Measurements from ENCODE around the gene C4A.
"Not testable (repeated sequence)": the region's sequence is repeated elsewhere in the genome, so short reads cannot be mapped to it uniquely, and the experiment has no call there.

C4A gene

GRCh38 chr6:32009537-32009936, 27.7 kb downstream of the C4A start:
- not testable (repeated sequence) for H3K4me3 Mint-ChIP-seq; H3K4me1 Mint-ChIP-seq (ENCODE audit: low read depth); H3K9me3 Mint-ChIP-seq; H3K27ac Mint-ChIP-seq; H3K36me3 Mint-ChIP-seq (ENCODE audit: low read depth); DNase-seq (ENCODE audit: low spot score); H3K27me3 Mint-ChIP-seq (ENCODE audit: low read depth)

DNA sequence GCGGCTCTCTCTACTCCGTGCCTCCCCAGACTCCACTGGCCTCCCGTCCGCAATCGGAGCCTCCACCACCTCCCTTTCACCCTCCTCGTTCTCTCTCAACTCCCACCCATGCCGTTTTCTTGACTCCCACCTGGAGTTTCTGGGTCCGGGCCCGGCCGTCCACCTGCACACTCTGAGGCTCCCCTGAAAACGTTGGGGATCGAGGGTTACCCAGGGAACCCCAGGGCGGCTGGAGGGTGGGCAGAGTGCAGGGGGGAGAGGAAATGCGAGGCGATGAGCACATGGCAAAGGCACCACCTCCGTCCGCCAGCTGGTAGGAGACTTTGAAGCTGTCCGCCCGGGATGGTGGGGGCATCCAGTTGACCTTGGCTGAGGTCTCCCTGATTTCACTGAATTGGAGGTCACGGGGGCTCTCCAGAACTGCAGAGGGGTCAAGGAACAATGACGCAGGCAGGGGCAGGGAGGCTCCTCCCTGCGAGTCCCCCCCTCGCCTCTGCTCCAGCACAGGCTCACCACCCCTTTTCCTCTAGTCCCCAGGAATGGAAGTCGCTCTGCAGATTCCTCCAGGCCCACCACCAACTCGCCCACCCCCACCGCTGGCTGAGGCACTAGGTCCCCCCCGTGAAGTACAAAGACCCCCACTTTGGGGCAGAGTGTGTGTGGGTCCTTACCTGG, 29.1 kb downstream of the C4A start:
- DNase-seq (ENCODE audit: low spot score); H3K9me3 Mint-ChIP-seq; H3K4me3 Mint-ChIP-seq; H3K27ac Mint-ChIP-seq; H3K4me1 Mint-ChIP-seq (ENCODE audit: low read depth); H3K36me3 Mint-ChIP-seq (ENCODE audit: low read depth); H3K27me3 Mint-ChIP-seq (ENCODE audit: low read depth): not testable (repeated sequence)

- H3K27ac Mint-ChIP-seq; H3K36me3 Mint-ChIP-seq (ENCODE audit: low read depth); H3K4me3 Mint-ChIP-seq; H3K4me1 Mint-ChIP-seq (ENCODE audit: low read depth); DNase-seq (ENCODE audit: low spot score); H3K27me3 Mint-ChIP-seq (ENCODE audit: low read depth); H3K9me3 Mint-ChIP-seq: not testable (repeated sequence)
Observed at GRCh38 chr6:32012941-32013617, 31.2 kb downstream of the C4A start.

DNA sequence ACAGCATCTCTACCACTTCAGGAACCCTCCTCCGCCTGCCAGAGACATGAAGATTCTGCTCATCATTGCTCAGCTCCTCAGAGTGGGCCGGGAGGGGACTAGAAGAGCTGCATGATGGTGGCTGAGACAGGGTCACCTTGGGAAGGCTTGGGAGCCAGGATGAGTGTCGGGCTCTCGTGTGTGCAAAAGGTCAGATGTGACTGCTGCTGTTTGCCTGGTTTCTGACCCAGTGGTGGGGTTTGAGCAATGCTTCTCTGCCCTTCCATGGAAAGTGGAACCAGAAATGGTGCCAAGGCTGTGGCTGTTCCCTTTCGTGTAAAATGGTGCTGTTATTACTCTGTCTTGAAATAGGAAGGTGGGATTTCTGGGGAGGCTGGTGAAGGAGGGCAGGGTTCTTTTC, 31.9 kb downstream of the C4A start:
- not testable (repeated sequence) for H3K4me1 Mint-ChIP-seq (ENCODE audit: low read depth); H3K27me3 Mint-ChIP-seq (ENCODE audit: low read depth)

DNA sequence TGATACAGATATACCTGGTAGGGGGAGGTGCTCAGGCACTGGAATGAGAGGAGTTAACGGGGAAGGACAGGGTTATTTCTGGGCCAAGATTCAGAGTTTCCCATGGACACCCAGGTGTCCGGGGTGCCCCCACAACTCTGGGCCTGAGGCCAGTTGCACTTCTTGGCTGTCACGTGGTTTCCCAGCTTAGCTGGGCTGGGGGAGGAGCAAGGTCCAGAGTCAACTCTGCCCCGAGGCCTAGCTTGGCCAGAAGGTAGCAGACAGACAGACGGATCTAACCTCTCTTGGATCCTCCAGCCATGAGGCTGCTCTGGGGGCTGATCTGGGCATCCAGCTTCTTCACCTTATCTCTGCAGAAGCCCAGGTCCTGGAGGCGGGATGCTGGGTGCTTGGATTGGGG, 32.7 kb downstream of the C4A start, which contains the start of gene C4B:
Gene C4B (plus strand): TSS at position 249 of the 400 bp plus-strand sequence. CDS start 51 bp downstream, at position 300.
- H3K9me3 Mint-ChIP-seq; H3K4me3 Mint-ChIP-seq; H3K36me3 Mint-ChIP-seq (ENCODE audit: low read depth); DNase-seq (ENCODE audit: low spot score); H3K4me1 Mint-ChIP-seq (ENCODE audit: low read depth); H3K27ac Mint-ChIP-seq; H3K27me3 Mint-ChIP-seq (ENCODE audit: low read depth): not testable (repeated sequence)

More for the DNA sequence above, 31.9 kb downstream of the C4A start:
- H3K9me3 Mint-ChIP-seq; H3K4me3 Mint-ChIP-seq; H3K27ac Mint-ChIP-seq; H3K36me3 Mint-ChIP-seq (ENCODE audit: low read depth); DNase-seq (ENCODE audit: low spot score): not testable (repeated sequence)

DNA sequence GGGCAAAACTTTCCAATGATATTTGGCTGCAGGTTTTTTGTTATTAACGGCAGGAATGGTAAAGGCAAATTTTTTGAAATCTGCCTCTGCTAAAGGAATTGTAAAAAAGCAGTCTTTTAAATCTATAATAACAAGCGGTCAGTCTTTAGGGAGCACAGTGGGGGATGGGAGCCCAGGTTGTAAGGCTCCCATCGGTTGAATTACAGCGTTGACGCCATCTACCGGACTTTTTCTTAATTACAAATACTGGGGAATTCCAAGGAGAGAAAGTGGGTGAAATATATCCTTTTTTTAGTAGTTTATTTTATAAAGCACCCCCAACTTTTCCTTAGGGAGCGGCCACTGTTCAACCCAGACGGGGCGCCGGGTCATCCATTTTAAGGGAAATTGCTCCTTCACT, 40.2 kb downstream of the C4A start:
- H3K9me3 Mint-ChIP-seq; H3K36me3 Mint-ChIP-seq (ENCODE audit: low read depth); H3K4me3 Mint-ChIP-seq; H3K27ac Mint-ChIP-seq; H3K27me3 Mint-ChIP-seq (ENCODE audit: low read depth); H3K4me1 Mint-ChIP-seq (ENCODE audit: low read depth); DNase-seq (ENCODE audit: low spot score): not testable (repeated sequence)

- not testable (repeated sequence) for H3K27me3 Mint-ChIP-seq (ENCODE audit: low read depth); DNase-seq (ENCODE audit: low spot score); H3K9me3 Mint-ChIP-seq; H3K4me1 Mint-ChIP-seq (ENCODE audit: low read depth); H3K4me3 Mint-ChIP-seq; H3K36me3 Mint-ChIP-seq (ENCODE audit: low read depth); H3K27ac Mint-ChIP-seq
Observed at GRCh38 chr6:32028631-32029030, 46.8 kb downstream of the C4A start.

GRCh38 chr6:32029553-32029952, 47.7 kb downstream of the C4A start:
- not testable (repeated sequence) for H3K27me3 Mint-ChIP-seq (ENCODE audit: low read depth); H3K9me3 Mint-ChIP-seq; DNase-seq (ENCODE audit: low spot score); H3K4me3 Mint-ChIP-seq; H3K4me1 Mint-ChIP-seq (ENCODE audit: low read depth); H3K27ac Mint-ChIP-seq; H3K36me3 Mint-ChIP-seq (ENCODE audit: low read depth)

DNA sequence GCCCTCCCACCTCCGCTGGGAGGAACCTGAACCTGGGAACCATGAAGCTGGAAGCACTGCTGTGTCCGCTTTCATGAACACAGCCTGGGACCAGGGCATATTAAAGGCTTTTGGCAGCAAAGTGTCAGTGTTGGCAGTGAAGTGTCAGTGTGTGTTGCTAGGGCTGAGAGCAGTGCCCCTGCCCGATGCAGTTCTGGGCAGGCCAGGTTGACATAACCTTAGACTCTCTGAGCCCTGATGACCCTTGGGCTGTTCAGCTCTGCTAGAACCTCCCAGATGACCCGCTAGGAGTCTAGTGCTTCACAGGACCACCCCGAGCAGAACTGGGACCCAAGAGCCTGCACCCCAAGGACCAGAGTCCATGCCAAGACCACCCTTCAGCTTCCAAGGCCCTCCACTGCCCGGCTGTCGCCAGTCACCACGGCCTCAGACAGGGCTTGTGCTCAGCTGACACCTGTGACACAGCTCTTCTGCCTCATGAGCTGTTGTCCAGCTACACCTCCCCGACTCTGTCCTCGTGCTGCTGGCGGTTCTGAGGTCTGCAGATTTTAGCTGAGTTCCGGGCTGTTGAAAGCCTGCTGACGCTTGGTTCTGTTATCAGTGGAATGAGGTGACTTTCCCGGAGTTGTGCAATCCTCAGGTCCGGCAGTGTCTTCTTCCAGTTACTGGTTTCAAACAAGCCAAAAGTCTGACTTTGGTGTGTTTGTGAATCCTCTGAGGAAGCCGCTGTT, 53.6 kb downstream of the C4A start:
- DNase-seq (ENCODE audit: low spot score); H3K4me1 Mint-ChIP-seq (ENCODE audit: low read depth); H3K27ac Mint-ChIP-seq; H3K36me3 Mint-ChIP-seq (ENCODE audit: low read depth); H3K27me3 Mint-ChIP-seq (ENCODE audit: low read depth); H3K4me3 Mint-ChIP-seq; H3K9me3 Mint-ChIP-seq: not testable (repeated sequence)

DNA sequence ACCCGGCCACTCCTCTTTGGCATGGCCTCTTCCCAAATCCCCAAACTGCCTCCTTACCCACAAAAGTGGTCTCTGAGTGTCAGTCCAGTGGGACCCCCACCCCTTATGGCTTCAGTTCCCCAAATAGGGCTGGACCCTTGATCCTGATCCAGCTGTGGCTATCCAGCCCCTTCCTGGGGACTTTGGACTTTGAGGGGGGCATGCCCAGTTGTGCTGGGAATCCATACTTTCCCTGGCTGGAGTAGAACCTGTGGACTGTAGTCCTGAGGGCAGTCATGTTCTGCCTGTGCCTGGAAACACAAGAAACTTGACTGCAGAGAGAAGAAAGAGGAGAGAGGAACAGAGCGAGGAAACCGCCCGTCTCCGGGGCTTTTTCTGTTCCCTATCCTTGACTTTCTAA, 55.3 kb downstream of the C4A start:
- H3K4me3 Mint-ChIP-seq; H3K9me3 Mint-ChIP-seq; H3K4me1 Mint-ChIP-seq (ENCODE audit: low read depth); H3K36me3 Mint-ChIP-seq (ENCODE audit: low read depth); H3K27ac Mint-ChIP-seq; H3K27me3 Mint-ChIP-seq (ENCODE audit: low read depth); DNase-seq (ENCODE audit: low spot score): not testable (repeated sequence)

DNA sequence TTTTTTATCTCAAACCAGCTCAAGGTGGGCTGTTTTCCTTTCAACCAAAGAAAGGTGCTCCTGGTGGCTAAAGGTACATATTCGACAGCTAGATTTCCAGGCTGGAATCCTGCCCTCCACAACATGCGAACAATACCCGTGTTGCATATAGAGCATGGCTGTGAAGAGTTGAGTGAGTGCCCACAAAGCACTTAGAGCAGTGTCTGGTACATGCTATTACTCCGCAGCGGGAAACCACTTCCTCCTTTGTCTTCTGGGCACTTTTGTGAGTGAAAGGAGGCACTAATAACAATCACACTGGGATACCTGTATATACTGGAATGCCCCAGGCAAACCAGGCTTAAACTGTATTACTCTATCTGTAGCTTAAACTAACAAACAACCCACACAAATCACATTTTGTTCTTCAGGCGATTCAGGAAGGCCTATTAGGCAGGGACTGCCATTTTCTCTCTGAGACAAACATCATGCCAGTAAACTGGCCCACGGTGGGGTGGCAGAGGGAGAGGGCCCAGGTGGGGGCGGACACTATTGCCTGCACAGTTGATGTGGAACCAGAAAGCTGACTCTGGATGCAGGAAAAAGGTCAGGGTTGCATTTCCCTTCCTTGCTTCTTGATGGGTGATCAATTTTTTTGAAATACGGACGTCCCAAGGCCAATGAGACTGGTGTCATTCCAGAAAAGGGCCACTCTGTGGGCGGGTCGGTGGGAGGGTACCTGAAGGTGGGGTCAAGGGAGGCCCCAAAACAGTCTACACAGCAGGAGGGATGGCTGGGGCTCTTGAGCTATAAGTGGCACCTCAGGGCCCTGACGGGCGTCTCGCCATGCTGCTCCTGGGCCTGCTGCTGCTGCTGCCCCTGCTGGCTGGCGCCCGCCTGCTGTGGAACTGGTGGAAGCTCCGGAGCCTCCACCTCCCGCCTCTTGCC, 56.0 kb downstream of the C4A start, which contains the start of gene CYP21A2:
Gene CYP21A2 (plus strand): TSS at position 818 of the 927 bp plus-strand sequence. CDS start 8 bp downstream, at position 826.
- H3K4me3 Mint-ChIP-seq; H3K36me3 Mint-ChIP-seq (ENCODE audit: low read depth); DNase-seq (ENCODE audit: low spot score); H3K27ac Mint-ChIP-seq; H3K9me3 Mint-ChIP-seq; H3K4me1 Mint-ChIP-seq (ENCODE audit: low read depth); H3K27me3 Mint-ChIP-seq (ENCODE audit: low read depth): not testable (repeated sequence)

- H3K36me3 Mint-ChIP-seq (ENCODE audit: low read depth); H3K27me3 Mint-ChIP-seq (ENCODE audit: low read depth); H3K4me1 Mint-ChIP-seq (ENCODE audit: low read depth); DNase-seq (ENCODE audit: low spot score); H3K9me3 Mint-ChIP-seq; H3K4me3 Mint-ChIP-seq; H3K27ac Mint-ChIP-seq: not testable (repeated sequence)
Observed at GRCh38 chr6:32038878-32039277, 57.0 kb downstream of the C4A start.

GRCh38 chr6:32039321-32040274, 57.7 kb downstream of the C4A start:
- not testable (repeated sequence) for H3K4me3 Mint-ChIP-seq; H3K27ac Mint-ChIP-seq; H3K27me3 Mint-ChIP-seq (ENCODE audit: low read depth); H3K9me3 Mint-ChIP-seq; DNase-seq (ENCODE audit: low spot score); H3K4me1 Mint-ChIP-seq (ENCODE audit: low read depth); H3K36me3 Mint-ChIP-seq (ENCODE audit: low read depth)
